Stomach smooth muscle (tissue), 2 donors: ENCODE measurements around the gene CEP78.

Experiments
- H3K27ac ChIP-seq: one replicate; pipeline ENCODE4 v1.7.0; 2013; ENCODE audit warnings: mild to moderate bottlenecking, low read length, inconsistent platforms
- H3K27me3 ChIP-seq, 2 donors: one replicate each; pipeline ENCODE4 v1.7.0; 2013; ENCODE audit warnings: low read length in 2 of 2; ENCODE audit not compliant: insufficient read depth in 2 of 2, control insufficient read depth in 1 of 2
- H3K36me3 ChIP-seq, 2 donors: one replicate each; pipeline ENCODE4 v1.7.0; 2013; ENCODE audit warnings: low read length in 2 of 2; ENCODE audit not compliant: control insufficient read depth in 2 of 2, insufficient read depth in 2 of 2
- H3K4me1 ChIP-seq: one replicate; pipeline ENCODE4 v1.7.0; 2013; ENCODE audit warnings: low read length; ENCODE audit not compliant: control insufficient read depth, insufficient read depth
- H3K4me3 ChIP-seq, 2 donors: one replicate each; pipeline ENCODE4 v1.7.0; 2013; ENCODE audit warnings: low read length in 2 of 2
- H3K9ac ChIP-seq, 2 donors: one replicate each; pipeline ENCODE4 v1.7.0; 2013; ENCODE audit warnings: low read length in 2 of 2, mild to moderate bottlenecking in 1 of 2
- H3K9me3 ChIP-seq, 2 donors: one replicate each; pipeline ENCODE4 v1.7.0; 2013; ENCODE audit warnings: low read length in 2 of 2; ENCODE audit not compliant: control insufficient read depth in 2 of 2
- donor health status: healthy.
- donor health status: Pancreatic carcinoma.

CEP78 gene

DNA sequence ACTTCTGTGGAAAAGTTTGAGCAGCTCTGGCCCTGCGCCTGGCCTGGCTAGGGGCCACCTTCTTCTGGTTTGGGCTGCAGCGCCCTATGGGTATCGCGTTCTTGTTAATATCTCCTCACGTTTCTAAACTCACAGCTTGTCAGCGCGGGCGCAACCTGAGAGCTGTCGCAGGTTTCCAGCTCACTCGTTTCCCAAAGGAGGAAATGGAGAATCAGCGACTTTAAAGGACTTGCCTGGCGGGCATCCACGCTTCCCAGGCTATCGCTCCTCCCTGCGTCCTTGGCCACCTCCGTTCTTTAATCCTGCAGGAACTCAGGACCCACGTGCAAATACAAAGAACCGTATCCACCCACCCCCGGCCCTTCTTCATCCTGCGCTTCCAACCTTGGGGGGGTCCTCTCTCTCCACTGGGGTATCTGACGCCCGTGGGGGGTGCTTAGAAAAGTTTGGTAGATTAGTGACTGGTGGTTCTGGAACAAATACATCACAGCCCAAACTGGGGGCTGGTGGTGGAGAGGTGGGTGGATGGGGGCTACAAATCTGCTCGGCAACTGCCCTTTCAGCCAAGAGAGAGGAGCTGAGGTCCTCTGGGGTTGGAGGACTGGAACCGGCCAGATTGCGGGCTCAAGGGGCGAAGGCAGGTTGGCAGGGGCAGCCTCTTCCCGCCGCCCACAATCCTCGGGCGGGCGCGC, 60.5 kb downstream of the CEP78 start:
- H3K9me3 ChIP-seq: no peaks in the 10 kb centered on the region
- no peaks in the 10 kb centered on the region for H3K36me3 ChIP-seq
- peaks cover 26% of the 10 kb centered on the region for H3K4me1 ChIP-seq
- H3K4me3 ChIP-seq: peak overlapping the region; percentile 68 to 84
- H3K27ac ChIP-seq: peak overlapping the region; percentile 55
- peaks cover 4 to 5% of the 10 kb centered on the region in 2 donors for H3K27me3 ChIP-seq
- H3K9ac ChIP-seq: peak overlapping the region in 1 of 2 donors; percentile 54

GRCh38 chr9:78296893-78297671, 61.2 kb downstream of the CEP78 start, which contains the start of gene PSAT1:
Gene PSAT1, plus strand, starts transcription at chr9:78297125. Its CDS starts 86 bp downstream, at chr9:78297211.
- peak within 1 kb of the TSS; percentile 55 for H3K27ac ChIP-seq
- H3K36me3 ChIP-seq: no peaks in the 10 kb centered on the region
- peak within 1 kb of the TSS; percentile 29 to 54 for H3K9ac ChIP-seq
- peak within 1 kb of the TSS; percentile 68 to 84 for H3K4me3 ChIP-seq
- H3K9me3 ChIP-seq: no peaks in the 10 kb centered on the region
- peaks cover 26% of the 10 kb centered on the region for H3K4me1 ChIP-seq
- peaks cover 4 to 5% of the 10 kb centered on the region in 2 donors for H3K27me3 ChIP-seq

DNA sequence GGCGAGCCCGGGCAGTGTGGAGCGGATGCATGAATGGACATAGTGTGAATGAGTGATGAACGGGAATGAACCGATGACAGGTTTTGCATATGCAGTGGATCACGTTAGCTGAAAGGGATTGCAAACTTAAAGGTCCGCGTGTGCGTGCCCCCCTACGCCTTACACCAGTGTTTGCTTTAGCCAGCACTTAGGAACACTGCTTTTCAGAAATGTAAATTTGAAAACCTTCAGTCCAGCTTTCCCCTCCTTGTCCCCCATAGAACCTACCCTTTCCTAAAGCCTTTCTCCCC, 61.7 kb downstream of the CEP78 start:
- H3K36me3 ChIP-seq: no peaks in the 10 kb centered on the region
- H3K9ac ChIP-seq: no peak overlapping the region
- H3K4me1 ChIP-seq: peaks cover 26% of the 10 kb centered on the region
- peak overlapping the region; percentile 68 to 84 for H3K4me3 ChIP-seq
- no peak overlapping the region for H3K27ac ChIP-seq
- H3K27me3 ChIP-seq: peaks cover 4 to 5% of the 10 kb centered on the region in 2 donors
- no peaks in the 10 kb centered on the region for H3K9me3 ChIP-seq

DNA sequence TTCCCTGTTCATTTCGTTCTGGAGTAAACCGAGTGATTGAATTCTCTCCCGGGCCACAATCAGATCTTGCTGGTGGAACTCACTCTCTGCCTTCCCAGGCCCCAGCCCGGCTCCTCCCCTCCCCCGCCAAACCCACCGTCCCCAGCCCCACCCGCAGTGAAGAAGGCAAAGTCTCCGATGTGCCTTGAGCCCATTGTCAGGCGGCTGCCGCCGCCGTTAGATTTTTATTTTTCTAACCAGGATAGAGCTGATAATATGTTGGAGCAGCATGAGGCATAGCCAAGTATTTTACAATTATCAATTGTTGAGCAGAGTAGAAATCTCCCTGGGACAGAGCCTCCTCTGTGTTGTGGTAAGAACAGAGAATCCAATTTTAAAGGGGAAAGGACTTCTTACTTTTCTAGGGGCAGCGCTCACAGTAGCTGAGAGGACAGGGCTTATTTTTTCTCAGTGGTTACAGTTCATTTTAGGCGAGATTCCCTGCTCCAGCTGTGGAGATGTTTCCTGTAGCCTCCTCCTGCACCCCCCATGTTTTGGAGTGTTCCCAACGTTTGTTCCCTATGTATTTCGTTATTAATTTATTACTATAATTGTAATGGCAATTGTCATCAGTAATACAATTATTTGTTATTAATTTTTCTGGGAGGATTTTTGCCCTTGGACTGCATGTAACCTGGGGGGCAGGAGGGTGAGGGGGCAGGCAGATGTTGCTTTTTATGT, 62.3 kb downstream of the CEP78 start:
- H3K9ac ChIP-seq: peak overlapping the region in 1 of 2 donors; percentile 29
- no peaks in the 10 kb centered on the region for H3K9me3 ChIP-seq
- H3K36me3 ChIP-seq: no peaks in the 10 kb centered on the region
- H3K4me1 ChIP-seq: peaks cover 26% of the 10 kb centered on the region
- peaks cover 4 to 5% of the 10 kb centered on the region in 2 donors for H3K27me3 ChIP-seq
- no peak overlapping the region for H3K27ac ChIP-seq
- H3K4me3 ChIP-seq: peak overlapping the region; percentile 68 to 84

GRCh38 chr9:78300209-78300608, 64.3 kb downstream of the CEP78 start:
- Histone ChIP-seq H3K9me3 (no peaks in the 10 kb centered on the region), H3K9ac (no peak overlapping the region), H3K27me3 (peaks cover 4 to 5% of the 10 kb centered on the region in 2 donors), H3K4me3 (no peak overlapping the region), H3K27ac (no peak overlapping the region), H3K4me1 (peaks cover 26% of the 10 kb centered on the region), H3K36me3 (no peaks in the 10 kb centered on the region)

DNA sequence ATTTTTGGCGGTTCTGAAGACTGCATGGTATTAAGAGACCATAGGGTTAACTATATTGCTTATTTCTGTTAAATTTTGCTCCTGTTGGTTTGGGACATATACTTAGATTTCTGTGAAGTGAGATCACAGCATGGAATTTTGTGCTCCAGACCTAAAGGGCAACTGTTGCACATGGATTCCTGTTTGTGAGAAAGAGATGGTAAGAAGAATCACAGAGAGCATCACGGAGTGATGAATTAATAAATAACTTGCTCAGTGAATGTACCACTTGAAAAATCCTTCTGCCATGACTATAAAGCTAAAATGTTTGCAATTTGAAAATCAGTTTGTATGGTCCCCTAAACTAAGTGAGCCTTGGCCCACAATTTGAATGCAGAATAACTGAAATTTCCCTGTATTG, 65.6 kb downstream of the CEP78 start:
- no peaks in the 10 kb centered on the region for H3K9me3 ChIP-seq
- peaks cover 19% of the 10 kb centered on the region for H3K4me1 ChIP-seq
- H3K27me3 ChIP-seq: peaks cover 4 to 5% of the 10 kb centered on the region in 2 donors
- no peak overlapping the region for H3K9ac ChIP-seq
- H3K36me3 ChIP-seq: no peaks in the 10 kb centered on the region
- no peak overlapping the region for H3K27ac ChIP-seq
- no peak overlapping the region for H3K4me3 ChIP-seq

DNA sequence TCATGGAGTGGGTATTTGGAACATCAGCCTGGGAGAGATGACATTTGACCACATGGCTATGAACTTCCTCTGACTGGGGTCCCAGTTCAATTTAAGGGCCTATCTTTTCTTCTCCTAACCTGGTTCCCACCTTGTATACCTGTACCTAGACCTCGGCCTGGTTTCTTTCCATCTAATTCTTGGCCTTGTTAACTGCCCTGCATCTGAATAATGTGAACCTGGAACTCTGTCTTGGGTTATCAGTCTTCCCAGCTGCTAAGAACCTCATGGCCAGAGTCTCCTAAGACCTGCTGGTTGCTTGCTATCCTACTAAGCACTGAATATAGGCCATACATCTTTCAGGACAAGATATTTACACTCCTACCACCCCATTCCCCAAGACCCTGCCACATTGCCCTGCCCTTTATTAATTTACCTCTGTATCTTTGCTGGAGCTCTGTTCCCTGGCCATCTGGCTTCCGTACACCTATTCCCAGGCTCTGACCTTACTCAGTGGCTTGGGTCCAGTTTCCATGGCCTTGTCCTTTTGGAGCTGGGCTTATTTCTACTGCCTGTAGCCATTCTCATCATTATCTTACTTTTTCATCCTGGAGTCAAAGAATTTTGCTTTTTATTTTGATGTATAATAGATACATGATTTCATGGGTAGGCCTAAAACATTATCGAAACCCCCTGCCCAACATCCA, 67.6 kb downstream of the CEP78 start:
- H3K27me3 ChIP-seq: peaks cover 4% of the 10 kb centered on the region in 2 donors
- no peak overlapping the region for H3K9ac ChIP-seq
- H3K9me3 ChIP-seq: no peaks in the 10 kb centered on the region
- no peaks in the 10 kb centered on the region for H3K4me1 ChIP-seq
- no peak overlapping the region for H3K27ac ChIP-seq
- H3K4me3 ChIP-seq: no peak overlapping the region
- H3K36me3 ChIP-seq: no peaks in the 10 kb centered on the region

DNA sequence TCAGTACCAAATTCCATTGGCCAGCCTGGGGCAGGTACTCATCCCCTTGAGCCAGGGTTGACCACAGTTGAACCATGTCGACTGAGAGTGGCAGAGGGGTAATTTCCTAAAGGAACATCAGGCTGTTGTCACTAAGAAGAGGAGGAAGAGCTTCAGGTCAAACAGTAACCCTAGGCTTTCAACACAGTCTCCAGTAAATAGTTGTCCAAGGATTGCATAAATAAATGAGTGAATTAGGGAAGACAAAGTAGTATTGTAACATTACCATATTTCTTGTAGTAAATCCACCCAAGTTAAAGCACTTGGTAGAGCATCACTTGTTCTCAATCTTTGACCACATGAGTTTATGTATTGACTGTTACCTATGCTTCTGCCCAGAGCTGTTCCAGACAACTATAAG, 68.5 kb downstream of the CEP78 start:
- Histone ChIP-seq H3K9me3 (no peaks in the 10 kb centered on the region), H3K4me3 (no peak overlapping the region), H3K27ac (no peak overlapping the region)

GRCh38 chr9:78306222-78307076, 70.6 kb downstream of the CEP78 start:
- no peaks in the 10 kb centered on the region for H3K36me3 ChIP-seq

More for the DNA sequence above, 68.5 kb downstream of the CEP78 start:
- peaks cover 0 to 4% of the 10 kb centered on the region in 2 donors for H3K27me3 ChIP-seq
- H3K9ac ChIP-seq: no peak overlapping the region
- H3K36me3 ChIP-seq: no peaks in the 10 kb centered on the region
- no peaks in the 10 kb centered on the region for H3K4me1 ChIP-seq

GRCh38 chr9:78307360-78307759, 71.5 kb downstream of the CEP78 start:
- H3K27ac ChIP-seq: no peak overlapping the region
- no peaks in the 10 kb centered on the region for H3K36me3 ChIP-seq
- H3K4me1 ChIP-seq: no peaks in the 10 kb centered on the region

More at GRCh38 chr9:78306222-78307076, 70.6 kb downstream of the CEP78 start:
- H3K27me3 ChIP-seq: no peaks in the 10 kb centered on the region
- H3K9ac ChIP-seq: no peak overlapping the region
- H3K9me3 ChIP-seq: no peaks in the 10 kb centered on the region
- H3K27ac ChIP-seq: no peak overlapping the region
- no peaks in the 10 kb centered on the region for H3K4me1 ChIP-seq
- H3K4me3 ChIP-seq: no peak overlapping the region

More at GRCh38 chr9:78307360-78307759, 71.5 kb downstream of the CEP78 start:
- no peak overlapping the region for H3K4me3 ChIP-seq
- no peaks in the 10 kb centered on the region for H3K27me3 ChIP-seq
- H3K9me3 ChIP-seq: no peaks in the 10 kb centered on the region
- H3K9ac ChIP-seq: no peak overlapping the region
